T-helper 9 cell (primary cell): ENCODE results near the gene PKNOX2.

ENCODE experiments used
- DNase-seq: peaks from one replicate; pipeline ENCODE4 v3.0.0-alpha.2; 2020

Gene PKNOX2

DNA sequence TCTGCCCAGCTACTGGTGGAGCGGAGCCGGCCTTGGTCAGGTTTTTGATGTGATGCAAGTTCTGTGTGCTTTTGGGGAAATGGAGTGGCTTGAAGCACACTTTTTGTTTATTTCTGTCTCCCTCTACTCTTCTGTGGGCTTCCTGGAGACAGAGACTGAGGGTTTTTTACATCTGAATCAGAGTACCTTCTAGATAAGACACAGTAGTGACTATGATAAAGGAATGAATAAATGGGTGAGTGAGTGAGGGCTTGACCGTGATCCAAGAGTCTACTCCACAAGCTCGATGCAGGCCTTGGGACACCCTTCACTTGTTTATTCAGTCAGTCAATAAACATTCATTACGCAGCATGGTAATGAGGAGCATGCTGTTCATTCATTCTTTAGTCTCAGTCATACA lies 125.7 kb downstream of the PKNOX2 start:
- no peak for DNase-seq

DNA sequence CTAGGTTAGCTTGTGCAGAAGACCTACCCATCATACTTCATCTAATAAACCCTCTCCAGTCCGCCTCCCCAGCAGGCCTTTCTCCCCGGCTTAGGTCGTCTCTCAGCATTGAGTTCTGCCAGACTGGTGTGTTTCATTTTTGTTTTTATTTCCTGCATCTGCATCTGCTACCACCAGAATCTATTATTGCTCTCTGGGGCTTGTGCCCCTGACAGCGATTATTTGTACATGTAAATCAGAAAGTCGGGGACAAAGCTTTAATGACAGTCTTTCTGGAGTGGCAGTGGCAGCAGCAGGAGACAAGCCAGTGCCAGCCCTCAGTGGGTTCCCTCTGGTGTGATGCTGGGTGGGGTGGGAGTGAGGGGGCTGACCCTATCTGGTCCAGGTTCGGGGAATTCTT lies 127.5 kb downstream of the PKNOX2 start:
- DNase-seq: no peak

DNA sequence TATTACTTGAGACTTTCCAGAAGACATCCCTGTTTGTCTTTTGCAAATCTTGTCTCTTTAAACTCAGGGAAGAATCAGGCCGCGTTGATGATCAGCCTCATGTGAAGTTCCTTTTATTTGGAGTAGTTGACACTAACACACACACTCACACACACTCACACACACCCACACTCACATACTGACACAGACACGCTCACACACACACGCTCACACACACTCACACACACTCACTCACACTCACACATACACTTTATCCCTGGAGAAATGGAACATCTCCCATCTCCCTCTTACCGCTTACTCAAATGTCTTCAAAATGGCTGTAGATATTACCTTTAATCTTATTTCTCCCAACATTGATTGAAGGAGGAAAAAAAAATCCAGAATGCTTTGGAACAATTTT lies 129.0 kb downstream of the PKNOX2 start:
- no peak for DNase-seq

DNA sequence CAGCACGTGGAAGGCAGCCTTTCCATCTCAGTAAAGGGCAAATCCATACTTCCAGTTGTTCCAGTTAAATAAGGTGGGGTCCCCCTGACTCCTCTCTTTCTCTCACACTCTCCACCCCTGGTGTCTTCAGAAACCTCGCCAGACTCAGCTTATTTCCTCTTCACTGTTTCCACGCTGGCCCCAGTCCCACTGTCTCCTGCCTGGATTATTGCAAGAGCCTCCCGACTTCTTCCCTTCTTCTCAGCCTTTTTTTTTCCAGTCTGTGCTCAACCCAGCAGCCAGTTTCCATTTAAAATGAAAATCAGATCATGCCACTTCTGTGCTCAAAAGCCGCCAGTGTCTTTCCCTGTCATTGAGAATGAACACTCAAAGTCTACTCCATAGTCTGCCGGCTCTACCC lies 131.4 kb downstream of the PKNOX2 start:
- DNase-seq: no peak

DNA sequence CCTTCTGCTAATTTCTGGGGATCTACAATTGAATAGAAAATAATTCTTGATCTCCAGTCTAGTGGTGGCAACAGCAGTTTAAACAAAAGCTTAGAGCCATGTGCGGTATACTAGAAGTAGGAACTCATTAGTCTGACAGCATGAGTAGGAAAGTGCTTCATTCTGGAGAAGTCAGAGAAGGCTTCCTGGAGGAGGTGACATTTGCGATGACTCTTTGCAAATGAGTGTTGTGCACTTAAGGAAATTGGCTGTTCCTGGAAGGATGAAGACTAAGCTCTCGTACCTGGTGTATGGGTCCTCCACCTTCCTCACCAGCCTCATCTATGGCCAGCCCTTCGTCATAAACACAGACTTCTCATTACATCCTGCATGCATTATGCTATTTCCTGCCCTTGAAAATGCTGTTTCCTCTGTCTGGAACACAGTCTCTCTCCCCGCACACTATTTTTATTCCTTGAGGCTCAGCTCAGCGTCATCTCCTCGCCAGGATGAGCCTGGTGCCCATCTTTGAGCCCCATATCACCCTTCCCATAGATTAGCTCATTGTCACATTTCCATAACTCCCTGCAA lies 132.9 kb downstream of the PKNOX2 start:
- no peak for DNase-seq

DNA sequence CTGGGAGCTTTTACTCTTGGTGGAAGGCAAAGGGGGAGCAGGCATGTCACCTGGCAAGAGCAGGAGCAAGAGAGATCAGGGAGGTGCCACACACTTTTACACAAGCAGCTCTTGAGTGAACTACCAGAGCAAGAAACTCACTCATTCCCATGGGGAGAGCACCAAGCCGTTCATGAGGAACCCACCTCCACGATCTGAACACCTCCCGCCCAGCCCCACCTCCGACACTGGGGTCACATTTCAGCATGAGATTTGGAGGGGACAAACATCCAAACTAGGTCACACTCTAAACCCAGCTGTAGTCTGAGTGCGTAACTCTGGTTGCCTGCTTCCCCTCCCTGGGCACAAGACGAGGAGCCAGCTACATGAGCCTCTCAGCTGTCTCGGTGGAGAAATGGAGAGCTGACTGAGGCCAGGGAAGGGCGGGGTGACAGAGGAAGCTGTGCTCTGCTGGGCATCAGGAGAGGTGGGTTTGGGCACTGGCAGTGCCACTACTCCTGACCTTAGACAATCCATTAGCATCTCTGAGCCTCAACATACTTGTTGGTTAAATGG lies 134.6 kb downstream of the PKNOX2 start:
- no peak for DNase-seq

DNA sequence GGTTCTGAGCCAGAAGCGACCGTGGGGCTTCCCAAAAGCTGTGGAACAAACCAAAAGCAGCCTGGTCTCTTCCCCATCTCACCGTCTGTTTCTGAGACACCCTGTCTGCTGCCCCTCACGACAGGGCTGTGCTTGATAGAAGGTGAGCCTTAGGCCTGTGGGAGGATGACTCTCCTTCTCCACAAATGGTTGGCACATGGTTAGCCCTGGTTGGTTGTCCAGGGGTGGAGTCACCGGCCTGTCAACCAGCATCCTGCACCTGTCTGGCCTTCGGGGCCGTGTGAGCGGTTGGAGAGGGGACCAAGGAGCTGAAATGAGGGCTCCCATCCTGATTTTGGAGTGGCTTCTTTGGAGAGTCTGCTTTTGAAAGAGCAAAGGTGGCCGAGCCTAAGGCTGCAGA lies 135.3 kb downstream of the PKNOX2 start:
- DNase-seq: no peak

DNA sequence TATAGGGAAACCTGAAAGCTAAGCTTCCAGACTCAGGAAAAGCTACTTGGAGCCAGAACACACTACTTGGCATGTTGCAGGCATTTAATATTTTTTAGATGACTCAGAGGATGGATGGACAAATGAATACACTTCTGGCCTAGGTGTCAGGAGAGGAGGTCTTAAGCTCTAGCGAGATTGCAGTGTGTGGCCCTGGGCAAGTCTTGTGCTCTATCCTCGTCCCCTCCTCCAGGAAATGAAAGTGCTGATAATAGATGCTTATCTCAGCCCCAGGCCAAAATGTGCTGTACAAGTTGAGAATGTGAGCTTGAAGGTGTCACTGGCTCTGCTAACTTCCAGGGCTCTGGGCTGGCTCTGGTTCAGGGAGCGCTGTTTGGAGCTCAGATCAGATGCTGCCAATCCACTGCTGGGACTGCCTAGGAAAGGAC lies 136.3 kb downstream of the PKNOX2 start:
- DNase-seq: no peak

DNA sequence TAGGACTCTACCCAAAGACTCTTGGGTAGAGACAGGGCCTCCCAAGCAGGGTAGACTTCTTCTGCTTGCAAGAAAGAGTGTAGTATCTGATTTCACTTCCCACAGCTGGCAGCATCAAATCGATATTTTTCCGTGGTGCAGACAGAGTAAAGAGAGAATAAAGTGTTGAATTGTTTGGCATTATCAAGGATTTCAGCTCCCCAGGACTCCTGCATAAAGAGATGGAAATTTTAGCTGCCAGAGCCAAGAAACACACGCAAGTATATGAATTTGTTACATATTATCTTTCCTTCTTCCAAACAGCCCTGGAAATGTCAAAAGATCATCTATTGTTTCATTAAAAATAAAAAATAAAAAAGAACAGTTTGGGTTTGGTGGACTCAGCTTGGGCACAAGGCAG lies 136.8 kb downstream of the PKNOX2 start:
- DNase-seq: no peak

DNA sequence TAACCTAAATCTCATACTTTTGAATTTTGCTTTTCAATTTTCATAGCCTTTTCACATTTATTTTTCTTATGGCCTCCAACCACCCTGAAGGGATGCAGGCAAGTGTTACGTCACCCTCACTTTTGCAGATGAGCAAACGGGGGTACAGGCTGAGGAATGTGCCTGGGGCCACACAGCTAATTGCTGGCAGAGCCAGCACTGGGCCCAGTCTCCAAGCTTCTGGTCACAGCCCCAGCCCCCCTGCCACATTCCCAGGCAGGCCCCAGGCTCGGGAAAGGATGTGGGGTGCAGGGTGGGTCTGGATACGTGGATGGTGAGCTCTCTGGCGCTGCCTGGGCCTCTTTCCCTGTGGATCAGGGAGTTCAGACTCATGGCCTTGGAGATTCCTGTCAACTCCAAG lies 138.6 kb downstream of the PKNOX2 start:
- DNase-seq: no peak

DNA sequence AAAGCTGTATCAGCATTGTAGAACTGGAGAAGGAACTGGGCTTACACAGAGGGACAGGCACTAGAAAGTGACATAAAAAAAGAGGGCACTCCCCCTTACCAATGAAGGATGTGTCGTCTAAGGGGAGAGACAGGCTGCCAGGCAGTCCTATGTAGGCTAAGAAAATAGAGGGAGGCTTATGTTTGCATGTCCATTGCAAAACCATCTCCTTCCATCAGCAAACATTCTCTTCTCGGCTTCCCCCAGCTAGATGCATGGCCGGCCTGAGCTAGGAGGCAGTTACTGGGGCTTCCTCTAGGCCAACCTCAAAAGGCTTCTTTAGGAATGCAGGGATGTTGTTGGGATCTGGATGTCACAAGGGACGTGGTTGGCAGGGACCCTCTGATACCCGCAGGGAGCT lies 139.1 kb downstream of the PKNOX2 start:
- DNase-seq: no peak

DNA sequence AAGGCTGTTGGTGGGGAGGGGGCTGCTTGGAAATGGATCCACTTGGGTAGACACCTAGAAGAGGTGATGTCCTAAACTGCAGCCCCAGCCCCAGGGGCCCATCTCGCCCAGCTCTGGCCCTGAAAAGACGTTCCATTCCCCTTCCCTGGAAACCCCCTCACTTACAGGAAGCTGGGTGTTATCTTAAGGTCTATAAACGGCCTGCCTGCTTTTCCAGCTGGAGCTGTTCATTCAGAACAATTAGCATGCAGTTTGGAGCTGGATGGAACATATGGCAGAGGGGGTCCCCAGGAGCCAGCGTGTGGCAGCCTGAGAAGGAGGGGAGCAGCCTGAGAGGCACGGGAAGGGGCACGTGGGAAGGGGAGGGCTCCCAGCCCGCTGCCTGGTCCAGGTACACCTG lies 139.6 kb downstream of the PKNOX2 start:
- no peak for DNase-seq

DNA sequence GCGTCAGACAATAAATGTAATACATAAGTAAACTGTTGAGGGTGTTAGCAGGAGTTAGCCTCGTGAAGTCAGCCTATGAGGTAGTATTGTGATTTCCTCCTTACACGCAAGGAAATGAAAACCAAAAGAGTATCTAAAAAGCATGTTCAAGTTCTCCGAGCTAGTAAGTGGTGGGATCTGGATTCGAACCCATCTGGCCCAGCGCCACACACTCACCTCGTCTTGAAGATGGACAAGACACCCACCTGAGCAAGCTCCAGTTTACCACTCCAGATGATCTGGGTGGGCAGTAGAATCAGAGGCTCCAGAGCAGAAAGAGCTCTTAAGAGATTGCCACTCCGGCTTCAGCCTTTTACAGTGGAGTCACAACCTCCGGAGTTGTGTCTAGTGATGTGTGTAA lies 140.3 kb downstream of the PKNOX2 start:
- no peak for DNase-seq

DNA sequence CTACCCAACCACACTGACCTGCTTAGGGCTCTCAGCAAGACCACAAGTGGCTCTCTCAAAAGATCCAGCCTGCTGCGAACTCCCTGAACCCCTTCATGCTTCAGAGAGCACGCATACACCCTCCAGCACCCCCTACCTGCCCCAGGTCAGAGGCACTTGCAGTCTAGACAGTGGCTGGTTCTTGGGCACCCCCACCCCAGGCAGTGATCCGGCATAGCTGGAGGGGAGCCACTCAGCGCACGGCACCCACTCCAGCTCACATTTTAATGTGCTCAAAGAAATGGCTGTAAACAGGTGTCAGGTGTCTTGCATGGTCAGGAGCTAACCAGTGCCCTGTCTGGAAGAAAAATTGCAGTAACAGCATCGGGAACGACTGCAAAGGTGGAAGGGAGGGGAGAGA lies 140.8 kb downstream of the PKNOX2 start:
- no peak for DNase-seq

DNA sequence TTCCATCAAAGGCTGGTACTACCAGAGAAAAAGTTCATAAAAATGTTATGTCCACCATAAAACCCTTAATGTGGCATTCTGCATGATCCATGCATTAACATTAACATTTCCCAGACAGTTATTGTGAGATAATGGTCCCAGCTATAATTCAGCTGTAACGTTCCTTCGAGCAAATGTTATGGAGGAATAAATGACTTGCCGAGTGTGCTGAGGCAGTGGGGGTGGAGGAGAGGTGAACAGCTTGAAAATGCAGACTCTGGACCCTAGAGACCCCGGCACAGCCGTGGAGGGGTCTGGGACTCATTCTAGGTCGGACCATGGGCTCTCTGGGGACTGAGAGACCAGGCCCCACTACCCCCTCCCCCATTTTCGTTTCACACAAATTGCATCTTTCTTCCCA lies 141.9 kb downstream of the PKNOX2 start:
- no peak for DNase-seq

DNA sequence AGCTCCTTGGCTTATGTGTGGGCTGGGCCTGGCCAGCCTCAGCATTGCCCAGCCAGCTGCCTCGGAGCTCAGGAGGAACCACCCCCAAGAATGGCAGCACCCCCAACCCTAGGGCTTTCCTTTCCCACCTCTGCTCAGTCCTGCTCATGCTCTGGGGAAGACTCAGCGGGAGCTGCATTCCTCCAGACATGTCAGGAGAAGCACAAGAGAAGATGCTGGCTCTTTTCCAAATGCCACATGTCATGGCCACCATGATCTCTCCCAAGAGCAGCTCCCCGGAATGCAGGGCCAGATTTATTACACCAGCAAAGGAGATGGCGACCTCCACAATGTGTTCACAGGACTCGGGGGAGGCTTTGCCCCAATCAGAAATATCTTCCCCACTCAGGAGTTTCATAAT lies 143.7 kb downstream of the PKNOX2 start:
- no peak for DNase-seq

DNA sequence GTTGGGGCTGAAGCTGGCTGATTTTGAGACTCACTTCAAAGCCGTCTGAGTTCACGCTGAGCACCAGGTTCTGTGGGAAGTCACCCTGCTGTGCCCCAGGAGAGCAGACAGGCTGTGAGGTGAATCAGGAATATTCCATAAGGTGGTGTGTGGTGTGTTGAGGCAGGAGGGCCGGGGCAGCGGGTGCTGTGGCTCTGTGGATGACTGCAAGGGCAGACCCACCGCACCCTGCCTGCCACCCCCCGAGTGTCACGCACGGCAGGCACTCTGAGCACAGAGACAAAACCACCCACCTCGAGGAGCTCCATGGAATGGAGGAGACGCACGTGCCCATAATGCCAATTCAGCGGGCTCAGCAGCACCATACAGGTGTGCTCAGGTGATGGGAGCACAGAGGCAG lies 147.8 kb downstream of the PKNOX2 start:
- no peak for DNase-seq

DNA sequence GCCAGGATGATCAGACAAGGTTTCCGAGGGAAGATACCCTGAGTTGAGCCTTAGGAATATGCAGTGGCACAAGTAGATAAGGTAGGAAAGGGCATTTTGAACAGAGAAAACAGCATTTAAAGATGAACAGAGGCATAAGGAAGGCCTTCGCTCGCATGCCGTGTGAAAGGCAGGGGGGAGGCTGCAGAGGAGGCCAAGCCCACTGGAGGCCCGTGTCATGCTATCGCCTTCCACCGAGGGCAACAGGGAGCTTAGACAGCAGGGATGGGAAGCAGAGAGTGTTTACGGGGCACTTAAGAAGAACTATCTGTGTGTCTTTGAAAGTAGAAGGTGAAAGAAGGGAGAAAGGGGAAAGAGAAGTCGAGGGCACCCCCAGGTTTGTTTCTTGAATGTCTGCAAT lies 148.3 kb downstream of the PKNOX2 start:
- DNase-seq: no peak

DNA sequence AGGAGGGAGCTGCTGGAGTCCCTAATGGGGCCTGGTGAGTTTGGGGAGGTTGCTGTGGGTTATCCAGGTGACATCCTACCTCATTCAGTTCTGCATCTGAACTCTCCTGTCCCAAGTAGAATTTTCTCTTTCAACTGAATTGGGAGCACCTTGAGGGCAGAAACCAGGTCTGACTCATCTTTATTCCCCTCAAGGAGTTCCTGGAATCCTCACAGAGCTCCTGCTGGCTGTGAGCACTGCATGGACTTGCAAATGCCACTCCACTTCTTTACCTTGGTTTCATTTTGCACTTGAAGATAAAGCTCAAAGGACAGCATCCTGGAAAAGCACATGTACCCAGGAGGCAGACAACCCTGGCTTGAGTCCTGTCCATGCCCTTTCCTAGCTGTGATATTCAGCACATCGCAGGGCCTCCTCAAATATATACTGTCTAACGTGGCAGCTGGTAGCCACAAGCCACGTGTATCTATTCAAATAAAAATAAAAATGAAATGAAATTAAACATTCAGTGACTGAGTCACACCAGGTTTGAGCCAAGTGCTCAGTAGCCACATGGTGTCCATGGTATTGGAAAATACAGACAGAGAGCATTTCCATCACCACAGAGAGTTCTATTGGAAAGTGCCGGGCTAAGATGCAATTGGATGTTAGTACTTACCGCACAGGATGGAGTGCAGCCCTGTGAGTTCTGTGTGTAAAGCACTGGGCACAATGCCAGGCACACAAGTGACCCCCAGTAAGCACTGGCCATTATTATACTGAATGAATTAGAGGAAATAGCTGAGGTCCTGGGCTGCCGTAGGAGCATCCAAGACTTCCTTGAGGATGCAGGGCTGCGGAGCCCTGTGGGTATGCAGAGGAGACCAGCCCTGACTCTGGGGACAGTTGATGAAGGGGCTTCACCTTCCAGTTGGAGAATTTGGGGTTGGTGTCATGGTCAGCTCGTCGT lies 149.0 kb downstream of the PKNOX2 start:
- no peak for DNase-seq

DNA sequence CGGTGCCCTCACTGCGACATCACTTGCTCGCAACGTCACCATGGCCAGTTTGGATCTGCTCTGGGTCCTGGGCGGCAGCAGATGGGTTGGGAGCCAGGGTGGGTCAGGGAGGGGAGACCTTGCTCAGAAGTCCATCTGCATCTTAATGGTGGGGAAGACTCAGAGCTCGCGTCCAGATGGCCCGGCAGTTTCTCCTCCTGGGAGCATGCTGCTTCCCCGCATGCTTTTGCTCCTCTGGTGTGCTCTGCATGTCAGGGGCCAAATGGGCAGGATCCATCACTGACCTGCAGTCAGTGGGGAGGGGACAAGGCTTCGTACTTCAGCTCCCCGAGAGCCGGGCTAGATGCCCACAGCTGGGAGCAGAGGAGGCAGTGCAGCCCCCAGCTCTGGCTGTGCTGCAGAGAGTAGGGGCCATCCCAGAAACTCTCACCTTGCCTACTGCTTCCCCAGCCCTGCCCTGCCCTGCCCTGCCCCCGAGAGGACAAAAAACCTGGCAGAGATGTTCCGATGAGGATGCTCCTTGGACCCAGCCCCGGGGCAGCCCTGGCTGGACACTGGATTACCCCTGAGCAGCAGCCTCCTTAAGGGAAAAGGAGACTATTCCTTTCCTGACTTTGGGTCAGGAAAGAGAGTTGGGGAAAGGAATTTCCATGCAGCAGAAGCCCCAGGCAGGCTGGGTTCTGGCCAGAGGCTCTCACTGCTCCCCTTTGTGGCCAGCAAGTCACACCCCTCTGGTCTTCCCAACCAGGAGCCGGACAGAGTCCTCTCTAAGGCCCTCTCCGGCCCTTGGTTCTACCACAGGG lies 149.9 kb downstream of the PKNOX2 start:
- DNase-seq: no peak

DNA sequence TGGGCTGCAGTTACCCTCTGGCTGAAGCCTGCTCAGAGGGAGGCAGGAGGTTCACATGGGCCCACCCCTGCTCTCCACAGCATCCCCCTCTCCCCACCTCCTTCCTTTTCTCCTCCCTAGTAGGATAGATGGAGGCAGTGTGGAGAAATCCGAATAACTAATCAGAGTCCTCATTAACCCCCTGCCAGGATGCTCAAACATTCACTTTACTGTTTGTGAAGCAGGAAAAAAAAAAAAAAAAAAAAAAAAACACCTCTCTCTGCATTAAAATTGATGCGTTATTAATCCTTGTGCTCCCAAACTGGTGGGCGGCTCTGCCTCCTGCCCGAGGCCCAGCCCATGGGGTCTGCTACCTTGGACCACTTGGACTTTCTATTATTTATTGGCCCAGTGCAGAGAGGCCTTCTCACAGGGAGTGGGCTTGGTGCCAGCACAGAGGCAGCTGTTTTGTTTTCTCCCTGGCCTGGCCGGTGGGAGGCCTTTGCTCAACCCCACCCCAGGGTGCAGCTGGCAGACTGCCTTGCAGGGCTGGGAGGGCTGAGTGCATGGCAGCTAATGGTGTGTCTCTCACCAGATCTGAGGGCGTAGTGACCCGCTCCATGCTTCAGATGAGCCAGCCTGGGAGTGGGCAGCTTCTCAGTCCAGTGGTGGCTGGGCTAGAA lies 150.7 kb downstream of the PKNOX2 start:
- no peak for DNase-seq

DNA sequence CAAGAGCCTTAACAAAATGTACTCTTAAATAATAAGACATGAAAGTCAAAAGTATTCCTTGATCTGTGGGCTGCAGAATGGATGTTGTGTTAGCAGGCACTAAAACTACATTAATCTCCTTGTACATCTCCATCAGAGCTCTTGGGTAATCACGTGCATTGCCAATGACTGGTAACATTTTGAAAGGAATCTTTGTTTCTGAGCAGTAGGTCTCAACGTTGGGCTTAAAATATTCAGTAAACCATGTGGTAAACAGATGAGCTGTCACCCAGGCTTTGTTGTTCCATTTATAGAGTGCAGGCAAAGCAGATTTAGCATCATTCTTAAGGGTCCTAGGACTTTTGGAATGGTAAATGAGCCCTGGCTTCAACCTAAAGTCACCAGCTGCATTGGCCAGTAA lies 152.9 kb downstream of the PKNOX2 start:
- DNase-seq: no peak

DNA sequence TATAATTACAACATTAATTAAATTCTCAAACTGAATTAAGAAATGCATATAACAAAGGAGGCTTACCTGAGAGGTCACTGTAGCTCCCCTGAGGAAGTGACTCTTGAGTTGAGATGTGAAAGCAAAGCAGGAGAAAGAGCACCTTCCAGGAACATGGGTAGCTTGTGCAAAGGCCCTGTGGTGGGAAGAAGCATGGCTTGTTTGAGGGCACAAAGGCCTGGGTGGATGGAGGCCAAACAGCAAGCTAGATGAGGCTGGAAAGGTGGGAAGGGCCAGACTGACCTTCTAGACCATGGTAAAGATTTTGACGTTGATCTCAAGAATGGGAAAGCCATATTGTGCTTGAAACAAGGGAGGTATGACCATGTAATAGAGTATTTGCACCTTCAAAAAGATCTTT lies 155.1 kb downstream of the PKNOX2 start:
- DNase-seq: no peak
